ENCODE measurements around the gene CD6. TPM values are rescaled to one million over a fixed set of nuclear protein-coding genes. Genes with fewer than 3 reads are reported as not detected.

The CD6 gene
- total RNA-seq, 1 donor from 2014 or later, result 0.23 TPM

- H3K4me3 ChIP-seq (ENCODE audit: low read depth, low read length), result no peak overlapping the region
- DNase-seq (ENCODE audit: low read depth), result no peak
- TF ChIP-seq CTCF (conservative IDR thresholded peaks at IDR 0.05; ENCODE audit: low read depth, low read length), result no peak
Observed at GRCh38 chr11:61065955-61066638, 94.6 kb downstream of the CD6 start.

- no peak overlapping the region for H3K4me3 ChIP-seq (ENCODE audit: low read depth, low read length)
- DNase-seq (ENCODE audit: low read depth), result no peak
Observed at GRCh38 chr11:61066645-61067044, 95.2 kb downstream of the CD6 start.

GRCh38 chr11:61067782-61068446, 96.4 kb downstream of the CD6 start:
- H3K4me3 ChIP-seq (ENCODE audit: low read depth, low read length), result no peak overlapping the region
- DNase-seq (ENCODE audit: low read depth), result no peak
- TF ChIP-seq CTCF (conservative IDR thresholded peaks at IDR 0.05; ENCODE audit: low read depth, low read length), result no peak

More at GRCh38 chr11:61066645-61067044, 95.2 kb downstream of the CD6 start:
- no peak for TF ChIP-seq CTCF (conservative IDR thresholded peaks at IDR 0.05; ENCODE audit: low read depth, low read length)

GRCh38 chr11:61068581-61068980, 97.1 kb downstream of the CD6 start:
- H3K4me3 ChIP-seq (ENCODE audit: low read depth, low read length), result no peak overlapping the region
- no peak for DNase-seq (ENCODE audit: low read depth)
- TF ChIP-seq CTCF (conservative IDR thresholded peaks at IDR 0.05; ENCODE audit: low read depth, low read length), result no peak

- no peak for DNase-seq (ENCODE audit: low read depth)
- H3K4me3 ChIP-seq (ENCODE audit: low read depth, low read length), result no peak overlapping the region
- no peak for TF ChIP-seq CTCF (conservative IDR thresholded peaks at IDR 0.05; ENCODE audit: low read depth, low read length)
Observed at GRCh38 chr11:61069427-61069826, 97.9 kb downstream of the CD6 start.

Other genes starting within 250 kb of the CD6 start
- not detected in 2 replicates for gene MS4A18, start 247.0 kb upstream of the CD6 start, total RNA-seq
- gene MS4A15, start 214.8 kb upstream of the CD6 start, total RNA-seq, result not detected in 2 replicates
- not detected in 2 replicates for gene MS4A10, start 186.3 kb upstream of the CD6 start, total RNA-seq
- gene CCDC86, start 129.6 kb upstream of the CD6 start, total RNA-seq, result 38.6 and 61.5 TPM in 2 replicates
- 0.29 TPM in 1 of 2 replicates, not detected in the other for gene PTGDR2, start 115.7 kb upstream of the CD6 start, total RNA-seq
- not detected in 2 replicates for gene ZP1, start 104.1 kb upstream of the CD6 start, total RNA-seq
- gene PRPF19, start 65.1 kb upstream of the CD6 start, total RNA-seq, result 73.2 and 159 TPM in 2 replicates
- gene TMEM109, start 57.5 kb upstream of the CD6 start, total RNA-seq, result 95.4 and 119 TPM in 2 replicates
- gene TMEM132A, start 47.2 kb upstream of the CD6 start, total RNA-seq, result 150 and 287 TPM in 2 replicates
- 0.43 and 0.86 TPM in 2 replicates for gene SLC15A3, start 19.5 kb upstream of the CD6 start, total RNA-seq
- not detected in 2 replicates for gene CD5, start 130.8 kb downstream of the CD6 start, total RNA-seq
- 15.7 and 21.5 TPM in 2 replicates for gene VPS37C, start 189.7 kb downstream of the CD6 start, total RNA-seq
- not detected in 2 replicates for gene PGA3, start 231.8 kb downstream of the CD6 start, total RNA-seq

Measured in epithelial cell of proximal tubule (primary cell).